K562 (cell line): ENCODE data around the gene VIPR2. TPM values are rescaled to one million over a fixed set of nuclear protein-coding genes. Genes with fewer than 3 reads are reported as not detected.

Experiments
- ATAC-seq: fragments of 200-7000 bp; cut with Tn5 transposase; 3 replicates; pipeline ENCODE4 v1.9.1; 2020; ENCODE audit warnings: moderate library complexity
- BruUV-seq: library from RNA; stranded (reverse); fragments of 400-500 nt; replicated peaks from 2 replicates; lab custom pipeline; 2021; lab: Mats Ljungman, UMichigan
- CTCF ChIA-PET: fragments of 300-600 bp; formaldehyde crosslinking; extraction: SDS; loops from one replicate; lab custom pipeline; 2021; ENCODE audit warnings: low intra/inter-chr PET ratio; lab: Yijun Ruan, JAX
- POLR2A ChIA-PET: fragments of 300-600, 350-650 bp; sonication (Branson Sonifier 250); formaldehyde crosslinking; extraction: SDS; loops from one replicate; lab custom pipeline; 2021; ENCODE audit warnings: antibody characterized with exemption, inconsistent platforms; lab: Yijun Ruan, JAX
- DNase-seq, 4 experiments: peaks; one replicate each; pipeline versions ENCODE4 v3.0.0 to v3.0.0-alpha.2; 2011 to 2018; ENCODE audit warnings: low spot score in 3 of 4, mixed read lengths in 3 of 4; ENCODE audit errors: extremely low read depth in 1 of 4
- FAIRE-seq: peaks from 2 replicates; lab custom pipeline; 2011; peaks lifted over from hg19 to GRCh38; lab: Jason Lieb, UNC
- H2AFZ ChIP-seq: 2 replicates; pipeline ENCODE4 v1.6.0; 2011; ENCODE audit warnings: low read depth, low read length, control low read depth, inconsistent platforms
- H3K27ac ChIP-seq: fragments of 200-600 bp; 3 replicates; pipeline ENCODE4 v1.8.0; 2011; ENCODE audit warnings: low read depth, mild to moderate bottlenecking, control low read depth, inconsistent platforms, low read length, moderate library complexity, mixed read lengths; ENCODE audit errors: extremely low read depth
- H3K27me3 ChIP-seq, 2 experiments: fragments of 300-600 bp in 1 of 2; 2 replicates in 1 of 2; 3 replicates in 1 of 2; pipeline versions ENCODE4 v1.6.0 to v1.8.0; 2011; ENCODE audit warnings: inconsistent platforms in 2 of 2, low read length in 2 of 2, mild to moderate bottlenecking in 1 of 2, mixed read lengths in 1 of 2, moderate library complexity in 1 of 2; ENCODE audit not compliant: control insufficient read depth in 2 of 2, insufficient read depth in 2 of 2
- H3K36me3 ChIP-seq: fragments of 300-600 bp; 3 replicates; pipeline ENCODE4 v1.8.0; 2011; ENCODE audit warnings: mild to moderate bottlenecking, low read length, inconsistent platforms; ENCODE audit not compliant: control insufficient read depth, insufficient read depth
- H3K4me1 ChIP-seq, 2 experiments: fragments of 200-600 bp in 1 of 2; replicated peaks in 1 of 2; 2 replicates in 1 of 2; 3 replicates in 1 of 2; pipeline versions ENCODE4 v1.5.1 to v1.8.0; 2011; ENCODE audit warnings: inconsistent platforms in 2 of 2, low read length in 2 of 2, mild to moderate bottlenecking in 1 of 2, mixed read lengths in 1 of 2, moderate library complexity in 1 of 2; ENCODE audit not compliant: control insufficient read depth in 2 of 2, insufficient read depth in 2 of 2
- H3K4me2 ChIP-seq: 2 replicates; pipeline ENCODE4 v1.6.1; 2011; ENCODE audit warnings: low read length, control low read depth, inconsistent platforms, mixed read lengths; ENCODE audit not compliant: insufficient read depth
- H3K4me3 ChIP-seq: fragments of 200-600 bp; sonication (generic), shearing (Covaris generic); 2 replicates; pipeline ENCODE4 v1.5.1; 2016; ENCODE audit warnings: control low read depth, inconsistent platforms
- H3K79me2 ChIP-seq: fragments of 200-600 bp; 3 replicates; pipeline ENCODE4 v1.8.0; 2011; ENCODE audit warnings: low read length, inconsistent platforms; ENCODE audit not compliant: control insufficient read depth, insufficient read depth
- H3K9ac ChIP-seq, 2 experiments: 2 replicates each; pipeline versions ENCODE4 v1.6.0 to v1.6.1; 2011; ENCODE audit warnings: low read depth in 2 of 2, low read length in 2 of 2, control low read depth in 1 of 2, inconsistent platforms in 1 of 2, mild to moderate bottlenecking in 1 of 2, mixed read lengths in 1 of 2; ENCODE audit not compliant: insufficient read depth in 1 of 2
- H3K9me1 ChIP-seq: one replicate; pipeline ENCODE4 v1.6.0; 2011; ENCODE audit warnings: inconsistent platforms, mild to moderate bottlenecking, low read length, moderate library complexity; ENCODE audit not compliant: control insufficient read depth, insufficient read depth
- H3K9me3 ChIP-seq: replicated peaks from 2 replicates; pipeline ENCODE4 v1.5.1; 2011; ENCODE audit warnings: low read depth, low read length, inconsistent platforms; ENCODE audit not compliant: control insufficient read depth, insufficient read depth
- H4K20me1 ChIP-seq: replicated peaks from 2 replicates; pipeline ENCODE4 v1.6.1; 2011; ENCODE audit warnings: low read length, inconsistent platforms, mixed read lengths; ENCODE audit not compliant: control insufficient read depth, insufficient read depth
- BDP1 ChIP-seq: IDR thresholded peaks from 3 replicates; pipeline ENCODE4 v1.6.1; 2011; ENCODE audit not compliant: insufficient read length, insufficient read depth
- EZH2 ChIP-seq: IDR thresholded peaks from 2 replicates; pipeline ENCODE4 v1.6.1; 2012; ENCODE audit warnings: low read depth, mild to moderate bottlenecking, inconsistent platforms, low read length, borderline replicate concordance
- MAFG ChIP-seq: fragments of 450-650 bp; conservative IDR thresholded peaks from 2 replicates; pipeline ENCODE4 v1.6.1; 2016; ENCODE audit warnings: missing genetic modification characterization, missing compliant biosample characterization
- PRMT5 ChIP-seq: sonication (generic); formaldehyde crosslinking; IDR thresholded peaks from 2 replicates; pipeline ENCODE4 v1.5.0; 2020; ENCODE audit warnings: missing genetic modification reagents
- SMAD3 ChIP-seq: fragments of 450-650 bp; formaldehyde crosslinking; conservative IDR thresholded peaks from 2 replicates; pipeline ENCODE4 v1.4.0; 2020; ENCODE audit warnings: mild to moderate bottlenecking
- ZNF41 ChIP-seq: fragments of 250-450 bp; sonication (Bioruptor Pico); conservative IDR thresholded peaks from 2 replicates; pipeline ENCODE4 v1.4.0; 2020; ENCODE audit warnings: mild to moderate bottlenecking
- WGBS: fragments of 100-300 bp; shearing (Covaris generic); methylation state at CpG from one replicate; pipeline ENCODE4 v1.1.6; 2016; ENCODE audit warnings: low coverage, mixed read lengths; ENCODE audit not compliant: insufficient coverage; ENCODE audit errors: missing lambda C conversion rate; 5-methylcytosine and 5-hydroxymethylcytosine counted together
- in situ Hi-C: fragments of 300-500 bp; cut with MboI; formaldehyde crosslinking; loops from 4 replicates; pipeline ENCODE4 v1.15.0; 2018; ENCODE audit warnings: inconsistent platforms, mixed read lengths
- intact Hi-C: fragments of 100-400 bp; cut with micrococcal nuclease; formaldehyde crosslinking; loops from 2 replicates; pipeline ENCODE4 v1.14.2; 2022
- polyA plus RNA-seq, 8 experiments: library from polyadenylated mRNA; depleted of rRNA in 4 of 8; stranded (reverse) in 5 of 8; unstranded in 3 of 8; fragments of >200 nt; fragmentation: Nextera tagmentation in 2 of 8; fragmentation: Illumina TruSeq in 1 of 8; extraction: Ambion mirVana in 2 of 8; extraction: Trizol in 1 of 8; gene quantifications; 2 replicates each; pipeline versions ENCODE4 v1.2.1 to v1.2.3, GENCODE V29; 2011 to 2014; ENCODE audit warnings: inconsistent platforms in 1 of 8, missing spikeins in 1 of 8
- total RNA-seq, 7 experiments: library from RNA; depleted of rRNA in 6 of 7; stranded (reverse); fragments of >200 nt in 6 of 7; fragmentation: Illumina TruSeq in 2 of 7; extraction: Trizol in 2 of 7; gene quantifications; 2 replicates each; pipeline versions ENCODE4 v1.2.1 to v1.2.3, GENCODE V29; 2011 to 2021; ENCODE audit warnings: low replicate concordance in 1 of 7
- TF ChIP-seq, protein P1 (sequence below): fragments of 250-450 bp; sonication (Bioruptor Pico); IDR thresholded peaks from 2 replicates; pipeline ENCODE4 v1.5.0; 2021

VIPR2 gene
- total and polyA plus RNA-seq, 9 of the 15 experiments (the other 6 are each of a cell fraction or from before 2014, with no cell fraction given), result 0.04 TPM; not detected in 8

DNA sequence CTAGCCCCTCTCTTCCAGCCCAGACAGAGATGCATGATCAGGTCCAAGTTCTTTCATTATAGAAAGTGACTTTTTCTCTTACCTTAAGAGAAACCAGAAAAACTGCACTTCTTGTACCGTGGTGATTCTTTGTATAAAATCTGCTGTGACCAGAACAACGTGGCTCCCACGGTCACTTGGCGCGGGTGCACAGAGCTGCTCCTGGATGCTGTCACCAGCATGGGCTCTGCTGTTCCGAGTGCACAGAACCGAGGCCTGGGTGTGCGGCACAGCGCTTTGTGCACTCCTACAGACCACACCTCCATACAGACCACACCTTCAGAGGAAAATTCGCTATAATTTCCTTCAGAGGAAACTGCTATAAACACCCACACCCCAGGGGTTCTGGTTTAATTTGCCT, 26.0 kb downstream of the VIPR2 start:
- Histone ChIP-seq H3K4me3 (no peak overlapping the region), H3K9me3 (no peaks in the 10 kb centered on the region), H3K4me2 (no peak overlapping the region), H4K20me1 (peaks cover 12% of the 10 kb centered on the region), H3K27me3 (peaks cover 69 to 80% of the 10 kb centered on the region in 2 experiments), H3K9me1 (no peaks in the 10 kb centered on the region), H2AFZ (no peak overlapping the region), H3K36me3 (no peaks in the 10 kb centered on the region), H3K27ac (no peak overlapping the region), H3K4me1 (no peaks in the 10 kb centered on the region), H3K9ac (no peak overlapping the region), H3K79me2 (no peaks in the 10 kb centered on the region)
- in situ Hi-C loops, result no loop called here
- no peak for FAIRE-seq
- ChIA-PET POLR2A (no interaction called here), CTCF (no interaction called here)
- DNase-seq, result no peak
- ATAC-seq, result peak; percentile 15; the same call in 1 of the 3 replicates
- WGBS, result 0% methylated on average over 10 of the region's 10 CpGs
- TF ChIP-seq, protein P1, sequence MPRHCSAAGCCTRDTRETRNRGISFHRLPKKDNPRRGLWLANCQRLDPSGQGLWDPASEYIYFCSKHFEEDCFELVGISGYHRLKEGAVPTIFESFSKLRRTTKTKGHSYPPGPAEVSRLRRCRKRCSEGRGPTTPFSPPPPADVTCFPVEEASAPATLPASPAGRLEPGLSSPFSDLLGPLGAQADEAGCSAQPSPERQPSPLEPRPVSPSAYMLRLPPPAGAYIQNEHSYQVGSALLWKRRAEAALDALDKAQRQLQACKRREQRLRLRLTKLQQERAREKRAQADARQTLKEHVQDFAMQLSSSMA (CRISPR knock-in tag), result no peak
- TF ChIP-seq EZH2, result 0 out of 2 replicates have a peak, but pooled peaks have one; percentile 9
- TF ChIP-seq SMAD3, result no peak
- no peak for TF ChIP-seq PRMT5 (CRISPR knock-in tag)
- TF ChIP-seq BDP1, result no peak
- no TSS peak for BruUV-seq
- intact Hi-C loops, result no loop called here

DNA sequence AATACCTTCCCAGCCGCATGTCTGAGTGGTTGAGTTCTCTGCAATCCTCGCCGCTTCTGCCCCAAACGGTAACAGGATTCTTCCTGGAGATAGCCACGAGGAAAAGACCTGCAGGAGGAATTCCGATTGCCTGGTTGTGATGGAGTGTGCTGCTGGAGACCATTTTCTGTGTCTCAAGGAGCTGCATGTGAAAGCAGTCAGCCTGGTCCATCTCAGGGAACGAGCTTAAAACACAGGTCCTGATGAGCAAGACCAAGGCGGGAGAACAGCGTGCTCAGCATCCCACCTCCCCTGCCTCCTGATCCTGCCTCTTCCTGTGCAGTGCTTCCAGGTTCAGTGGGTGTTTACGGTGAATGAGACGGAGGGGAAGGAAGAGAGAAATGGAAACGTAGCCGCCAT, 26.5 kb downstream of the VIPR2 start:
- POLR2A ChIA-PET, result interaction anchor here (0.7 to 0.8 kb wide), 2 partner anchors 15 to 80 kb away, joined by 3 read pairs; no protein-coding TSS in a partner anchor
- Histone ChIP-seq H2AFZ (no peak overlapping the region), H3K27me3 (peaks cover 73 to 84% of the 10 kb centered on the region in 2 experiments), H3K36me3 (no peaks in the 10 kb centered on the region), H4K20me1 (peaks cover 12% of the 10 kb centered on the region), H3K9me3 (no peaks in the 10 kb centered on the region), H3K9me1 (no peaks in the 10 kb centered on the region), H3K4me1 (no peaks in the 10 kb centered on the region), H3K9ac (no peak overlapping the region), H3K27ac (no peak overlapping the region), H3K4me2 (no peak overlapping the region), H3K79me2 (no peaks in the 10 kb centered on the region), H3K4me3 (no peak overlapping the region)
- CTCF ChIA-PET, result no interaction called here
- TF ChIP-seq MAFG, result no peak
- TF ChIP-seq ZNF41, result no peak
- TF ChIP-seq EZH2, result 0 out of 2 replicates have a peak, but pooled peaks have one; percentile 26
- ATAC-seq, result no peak
- no peak for DNase-seq
- in situ Hi-C loops, result no loop called here
- FAIRE-seq, result no peak
- intact Hi-C loops, result no loop called here
- no TSS peak for BruUV-seq
- under 1% methylated on average over 13 of the region's 13 CpGs for WGBS
